Measurements from ENCODE around the gene VEGFC. TPM values are rescaled to one million over a fixed set of nuclear protein-coding genes. Genes with fewer than 3 reads are reported as not detected.
A peak's percentile ranks its signal among the peaks of the same experiment; 100 is the strongest.

Gene VEGFC
- total RNA-seq, 1 experiment from 2014 or later = 11.1 TPM

- H3K9me3 Mint-ChIP-seq (ENCODE audit: unreplicated experiment) = no peaks in the 10 kb centered on the region
- H3K4me3 Mint-ChIP-seq (ENCODE audit: unreplicated experiment) = no peak overlapping the region
- no peaks in the 10 kb centered on the region for H3K36me3 Mint-ChIP-seq (ENCODE audit: insufficient read depth, unreplicated experiment)
- peaks cover 18% of the 10 kb centered on the region for H3K4me1 Mint-ChIP-seq (ENCODE audit: insufficient read depth, unreplicated experiment)
- no peak overlapping the region for H3K27ac Mint-ChIP-seq (ENCODE audit: low read depth, unreplicated experiment)
- BruUV-seq (replicated peaks) = no TSS peak
- intact Hi-C loops (cut with micrococcal nuclease) = no loop called here
- ChIA-PET POLR2A (interaction anchor here (1.4 kb wide), 1 partner anchor 13 kb away, joined by 4 read pairs; no protein-coding TSS in a partner anchor), CTCF (interaction anchor here (0.6 to 1.0 kb wide), 3 partner anchors 75 to 411 kb away, joined by 3 read pairs; no protein-coding TSS in a partner anchor)
- no peak for DNase-seq (ENCODE audit: unreplicated experiment)
- H3K27me3 Mint-ChIP-seq (ENCODE audit: insufficient read depth, unreplicated experiment) = no peaks in the 10 kb centered on the region
- TF ChIP-seq CTCF (IDR thresholded peaks at IDR 0.05; ENCODE audit: unreplicated experiment) = no peak
These were observed 46.9 kb upstream of the VEGFC start for GRCh38 chr4:176839656-176840055.

- Mint-ChIP-seq H3K36me3 (ENCODE audit: insufficient read depth, unreplicated experiment) (no peaks in the 10 kb centered on the region), H3K27ac (ENCODE audit: low read depth, unreplicated experiment) (peak overlapping the region; percentile 7), H3K4me1 (ENCODE audit: insufficient read depth, unreplicated experiment) (peaks cover 18% of the 10 kb centered on the region), H3K9me3 (ENCODE audit: unreplicated experiment) (no peaks in the 10 kb centered on the region), H3K4me3 (ENCODE audit: unreplicated experiment) (no peak overlapping the region), H3K27me3 (ENCODE audit: insufficient read depth, unreplicated experiment) (no peaks in the 10 kb centered on the region)
- intact Hi-C loops (cut with micrococcal nuclease) = no loop called here
- no peak for TF ChIP-seq CTCF (IDR thresholded peaks at IDR 0.05; ENCODE audit: unreplicated experiment)
- BruUV-seq (replicated peaks) = no TSS peak
- ChIA-PET POLR2A (interaction anchor here (1.4 kb wide), 1 partner anchor 12 kb away, joined by 4 read pairs; no protein-coding TSS in a partner anchor), CTCF (no interaction called here)
- DNase-seq (ENCODE audit: unreplicated experiment) = peak; percentile 30
These were observed 46.1 kb upstream of the VEGFC start for GRCh38 chr4:176838601-176839433.

GRCh38 chr4:176837169-176837895, 44.6 kb upstream of the VEGFC start:
- no peak for DNase-seq (ENCODE audit: unreplicated experiment)
- ChIA-PET CTCF (interaction anchor here (0.6 kb wide), 1 partner anchor 9 kb away, joined by 3 read pairs; no protein-coding TSS in a partner anchor), POLR2A (no interaction called here)
- no peak overlapping the region for H3K27ac Mint-ChIP-seq (ENCODE audit: low read depth, unreplicated experiment)
- no peaks in the 10 kb centered on the region for H3K36me3 Mint-ChIP-seq (ENCODE audit: insufficient read depth, unreplicated experiment)
- H3K9me3 Mint-ChIP-seq (ENCODE audit: unreplicated experiment) = no peaks in the 10 kb centered on the region
- no TSS peak for BruUV-seq (replicated peaks)
- intact Hi-C loops (cut with micrococcal nuclease) = no loop called here
- H3K4me1 Mint-ChIP-seq (ENCODE audit: insufficient read depth, unreplicated experiment) = peaks cover 18% of the 10 kb centered on the region
- H3K4me3 Mint-ChIP-seq (ENCODE audit: unreplicated experiment) = no peak overlapping the region
- H3K27me3 Mint-ChIP-seq (ENCODE audit: insufficient read depth, unreplicated experiment) = no peaks in the 10 kb centered on the region
- no peak for TF ChIP-seq CTCF (IDR thresholded peaks at IDR 0.05; ENCODE audit: unreplicated experiment)

GRCh38 chr4:176834531-176834930, 41.8 kb upstream of the VEGFC start:
- no peak for TF ChIP-seq CTCF (IDR thresholded peaks at IDR 0.05; ENCODE audit: unreplicated experiment)
- H3K36me3 Mint-ChIP-seq (ENCODE audit: insufficient read depth, unreplicated experiment) = peaks cover 6% of the 10 kb centered on the region
- intact Hi-C loops (cut with micrococcal nuclease) = no loop called here
- H3K4me1 Mint-ChIP-seq (ENCODE audit: insufficient read depth, unreplicated experiment) = peaks cover 10% of the 10 kb centered on the region
- ChIA-PET CTCF (no interaction called here), POLR2A (no interaction called here)
- no peak overlapping the region for H3K27ac Mint-ChIP-seq (ENCODE audit: low read depth, unreplicated experiment)
- no peak overlapping the region for H3K4me3 Mint-ChIP-seq (ENCODE audit: unreplicated experiment)
- no peak for DNase-seq (ENCODE audit: unreplicated experiment)
- H3K27me3 Mint-ChIP-seq (ENCODE audit: insufficient read depth, unreplicated experiment) = no peaks in the 10 kb centered on the region
- no TSS peak for BruUV-seq (replicated peaks)
- H3K9me3 Mint-ChIP-seq (ENCODE audit: unreplicated experiment) = no peaks in the 10 kb centered on the region
